ENCODE data around the gene ACAP2.

The ACAP2 gene

GRCh38 chr3:195257454-195258448, 185.1 kb downstream of the ACAP2 start:
- ChIA-PET CTCF (interaction anchor here (0.8 to 4.4 kb wide), 6 partner anchors 13 to 587 kb away, joined by 3 to 24 read pairs (median 6); partner anchors contain the start of gene XXYLT1), POLR2A (no interaction called here)
- TF ChIP-seq, protein P1, sequence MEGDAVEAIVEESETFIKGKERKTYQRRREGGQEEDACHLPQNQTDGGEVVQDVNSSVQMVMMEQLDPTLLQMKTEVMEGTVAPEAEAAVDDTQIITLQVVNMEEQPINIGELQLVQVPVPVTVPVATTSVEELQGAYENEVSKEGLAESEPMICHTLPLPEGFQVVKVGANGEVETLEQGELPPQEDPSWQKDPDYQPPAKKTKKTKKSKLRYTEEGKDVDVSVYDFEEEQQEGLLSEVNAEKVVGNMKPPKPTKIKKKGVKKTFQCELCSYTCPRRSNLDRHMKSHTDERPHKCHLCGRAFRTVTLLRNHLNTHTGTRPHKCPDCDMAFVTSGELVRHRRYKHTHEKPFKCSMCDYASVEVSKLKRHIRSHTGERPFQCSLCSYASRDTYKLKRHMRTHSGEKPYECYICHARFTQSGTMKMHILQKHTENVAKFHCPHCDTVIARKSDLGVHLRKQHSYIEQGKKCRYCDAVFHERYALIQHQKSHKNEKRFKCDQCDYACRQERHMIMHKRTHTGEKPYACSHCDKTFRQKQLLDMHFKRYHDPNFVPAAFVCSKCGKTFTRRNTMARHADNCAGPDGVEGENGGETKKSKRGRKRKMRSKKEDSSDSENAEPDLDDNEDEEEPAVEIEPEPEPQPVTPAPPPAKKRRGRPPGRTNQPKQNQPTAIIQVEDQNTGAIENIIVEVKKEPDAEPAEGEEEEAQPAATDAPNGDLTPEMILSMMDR (IDR thresholded peaks at IDR 0.05; ENCODE audit: control extremely low read depth, extremely low read depth, low read depth, missing control alignments), result no peak
- peak; percentile 13 for DNase-seq (ENCODE audit: extremely low spot score)

DNA sequence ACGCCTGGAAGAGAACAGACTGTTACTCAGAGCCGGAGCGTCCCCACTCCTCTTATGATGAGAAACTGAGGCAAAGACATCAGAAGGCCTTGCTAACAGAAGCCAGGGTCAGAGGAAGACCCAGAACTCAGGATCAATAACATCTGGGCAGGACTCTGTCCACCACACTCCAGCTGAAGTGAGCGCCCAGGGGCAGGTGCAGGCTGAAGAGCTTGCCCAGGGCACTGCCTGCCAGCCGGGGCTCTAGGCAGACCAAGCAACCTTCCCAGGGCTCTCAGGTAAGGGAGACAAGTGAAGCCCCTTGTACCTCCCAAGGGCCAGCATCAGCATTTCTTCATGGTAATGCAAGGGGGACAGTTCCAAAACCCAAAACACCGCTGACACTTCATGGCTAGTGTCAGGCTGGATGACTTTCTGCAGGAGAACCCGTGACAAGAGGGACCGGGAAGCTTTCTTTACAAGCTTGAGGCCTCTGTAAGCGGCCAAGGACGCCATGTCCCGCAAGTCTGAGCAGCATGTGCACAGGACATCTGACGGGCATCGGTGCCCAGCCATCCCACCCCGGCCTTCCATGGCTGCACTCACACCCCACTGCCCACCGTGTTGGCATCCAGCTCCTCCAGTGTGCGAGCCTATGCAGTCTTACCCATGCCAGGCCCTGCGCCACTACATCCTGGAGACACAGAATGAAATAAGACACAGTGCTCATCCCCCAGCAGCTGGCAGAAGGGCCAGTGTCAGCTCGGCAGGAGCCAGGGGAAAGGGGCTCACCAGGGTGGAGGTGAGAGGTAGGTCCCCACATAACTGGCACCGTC, 186.0 kb downstream of the ACAP2 start:
- TF ChIP-seq, protein P1 (IDR thresholded peaks at IDR 0.05; ENCODE audit: control extremely low read depth, extremely low read depth, low read depth, missing control alignments), result no peak
- peak; percentile 11 for DNase-seq (ENCODE audit: extremely low spot score)
- CTCF ChIA-PET, result interaction anchor here (0.8 to 4.4 kb wide), 4 partner anchors 14 to 574 kb away, joined by 3 to 24 read pairs (median 12); partner anchors contain the start of gene XXYLT1
- POLR2A ChIA-PET, result no interaction called here

- no peak for DNase-seq (ENCODE audit: extremely low spot score)
- TF ChIP-seq, protein P1 (IDR thresholded peaks at IDR 0.05; ENCODE audit: control extremely low read depth, extremely low read depth, low read depth, missing control alignments), result no peak
- POLR2A ChIA-PET, result no interaction called here
- CTCF ChIA-PET, result interaction anchor here (1.3 to 4.4 kb wide), 6 partner anchors 11 to 573 kb away, joined by 4 to 24 read pairs (median 8); partner anchors contain the start of gene XXYLT1
Observed at GRCh38 chr3:195255571-195256501, 187.0 kb downstream of the ACAP2 start.

DNA sequence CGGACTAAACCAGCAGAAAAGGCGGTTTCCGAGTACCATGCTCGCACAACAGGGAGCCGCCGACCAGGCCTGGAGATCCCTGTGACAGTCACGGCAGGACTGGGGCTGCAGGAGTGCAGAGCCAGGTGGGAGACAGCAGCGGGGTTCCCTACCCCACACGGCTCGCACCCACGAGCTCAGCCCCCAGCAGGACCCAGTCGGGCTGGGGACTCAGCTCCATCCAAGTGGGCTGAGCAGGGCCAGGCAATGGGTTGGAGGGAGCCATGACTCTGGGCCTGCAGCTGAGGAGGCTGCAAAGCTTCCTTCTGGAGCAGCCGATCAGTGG, 187.7 kb downstream of the ACAP2 start:
- no peak for DNase-seq (ENCODE audit: extremely low spot score)
- TF ChIP-seq, protein P1 (IDR thresholded peaks at IDR 0.05; ENCODE audit: control extremely low read depth, extremely low read depth, low read depth, missing control alignments), result no peak
- CTCF ChIA-PET, result interaction anchor here (1.3 to 4.4 kb wide), 5 partner anchors 10 to 572 kb away, joined by 4 to 24 read pairs (median 11); partner anchors contain the start of gene XXYLT1
- POLR2A ChIA-PET, result no interaction called here

DNA sequence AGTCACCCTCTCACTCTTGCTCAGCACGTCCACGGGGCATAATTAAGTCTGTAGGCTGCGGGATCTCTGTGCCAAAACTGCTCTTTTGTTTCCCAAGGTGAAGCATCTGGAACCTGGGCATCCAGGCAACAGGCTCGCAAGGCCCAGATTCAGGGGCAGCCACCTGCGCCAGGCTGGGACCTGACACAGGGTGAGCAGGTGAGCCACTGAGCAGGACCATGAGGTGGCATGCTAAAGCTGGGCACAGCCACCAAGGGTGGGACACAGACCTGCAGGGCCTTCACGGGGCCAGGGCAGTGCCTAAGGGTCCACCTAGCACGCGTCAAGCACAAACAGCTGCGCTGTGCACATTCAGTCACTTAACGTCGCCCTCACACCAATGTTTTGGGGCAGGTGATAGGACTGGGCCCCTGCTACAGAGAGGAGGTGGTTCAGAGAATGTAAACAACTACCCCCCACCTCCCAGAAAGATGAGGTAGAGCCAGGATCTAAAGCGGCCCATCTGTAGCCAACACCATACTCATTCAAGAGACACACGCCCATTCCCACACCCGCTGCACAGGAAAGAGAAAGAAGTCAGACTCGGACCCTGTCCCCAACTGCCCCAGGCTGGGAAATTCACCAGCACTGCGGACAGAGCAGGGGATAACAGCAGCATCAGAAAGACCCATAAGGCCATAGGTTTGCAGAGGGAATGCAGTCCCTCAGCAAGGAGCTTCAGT, 188.2 kb downstream of the ACAP2 start:
- CTCF ChIA-PET, result interaction anchor here (1.3 to 4.3 kb wide), 4 partner anchors 9 to 148 kb away, joined by 4 to 24 read pairs (median 8); partner anchors contain the start of gene XXYLT1
- TF ChIP-seq, protein P1 (IDR thresholded peaks at IDR 0.05; ENCODE audit: control extremely low read depth, extremely low read depth, low read depth, missing control alignments), result no peak
- POLR2A ChIA-PET, result no interaction called here
- no peak for DNase-seq (ENCODE audit: extremely low spot score)
